Trophoblast cell (in vitro differentiated cells and primary cell): ENCODE measurements around the gene VPS8.

Source experiments
- DNase-seq, 2 donors: peaks; one replicate each; pipeline ENCODE4 v3.0.0-alpha.2; 2016
- H2AFZ ChIP-seq: 2 replicates; pipeline ENCODE4 v1.6.1; 2013; ENCODE audit warnings: low read length, moderate library complexity, mild to moderate bottlenecking; ENCODE audit not compliant: insufficient read depth, poor library complexity
- H2AK5ac ChIP-seq: 2 replicates; pipeline ENCODE4 v1.6.1; 2013; ENCODE audit warnings: mild to moderate bottlenecking, low read length
- H2BK120ac ChIP-seq: 2 replicates; pipeline ENCODE4 v1.6.1; 2013; ENCODE audit warnings: low read length, mild to moderate bottlenecking, moderate library complexity; ENCODE audit not compliant: insufficient read depth, poor library complexity
- H2BK12ac ChIP-seq: 2 replicates; pipeline ENCODE4 v1.6.1; 2013; ENCODE audit warnings: mild to moderate bottlenecking, low read length, moderate library complexity
- H2BK5ac ChIP-seq: 2 replicates; pipeline ENCODE4 v1.6.1; 2013; ENCODE audit warnings: low read length, low read depth, moderate library complexity, mild to moderate bottlenecking; ENCODE audit not compliant: poor library complexity
- H3K14ac ChIP-seq: 2 replicates; pipeline ENCODE4 v1.6.1; 2013; ENCODE audit warnings: mild to moderate bottlenecking, low read length
- H3K18ac ChIP-seq: 2 replicates; pipeline ENCODE4 v1.6.1; 2013; ENCODE audit warnings: mild to moderate bottlenecking, low read length
- H3K23ac ChIP-seq: 2 replicates; pipeline ENCODE4 v1.6.1; 2013; ENCODE audit warnings: low read length
- H3K27ac ChIP-seq: 2 replicates; pipeline ENCODE4 v1.5.1; 2013; ENCODE audit warnings: low read depth, mild to moderate bottlenecking, inconsistent platforms, low read length, moderate library complexity
- H3K27me3 ChIP-seq: 2 replicates; pipeline ENCODE4 v1.6.1; 2013; ENCODE audit warnings: inconsistent platforms, mild to moderate bottlenecking, low read length, moderate library complexity; ENCODE audit not compliant: insufficient read depth
- H3K36me3 ChIP-seq, 2 experiments: 1 replicate in 1 of 2; 2 replicates in 1 of 2; pipeline ENCODE4 v1.6.1; 2013; ENCODE audit warnings: low read length in 2 of 2, mild to moderate bottlenecking in 2 of 2, moderate library complexity in 1 of 2; ENCODE audit not compliant: insufficient read depth in 2 of 2, control insufficient read depth in 1 of 2
- H3K4ac ChIP-seq: 2 replicates; pipeline ENCODE4 v1.6.1; 2013; ENCODE audit warnings: low read depth, mild to moderate bottlenecking, low read length, moderate library complexity
- H3K4me1 ChIP-seq, 2 experiments: 1 replicate in 1 of 2; 2 replicates in 1 of 2; pipeline ENCODE4 v1.6.1; 2013; ENCODE audit warnings: low read length in 2 of 2, mild to moderate bottlenecking in 2 of 2, moderate library complexity in 1 of 2; ENCODE audit not compliant: insufficient read depth in 2 of 2, control insufficient read depth in 1 of 2
- H3K4me2 ChIP-seq: 2 replicates; pipeline ENCODE4 v1.6.1; 2013; ENCODE audit warnings: inconsistent platforms, mild to moderate bottlenecking, low read length, moderate library complexity
- H3K4me3 ChIP-seq: 2 replicates; pipeline ENCODE4 v1.5.1; 2013; ENCODE audit warnings: mild to moderate bottlenecking, low read depth, low read length, inconsistent platforms
- H3K79me1 ChIP-seq: one replicate; pipeline ENCODE4 v1.6.1; 2013; ENCODE audit warnings: low read length
- H3K79me2 ChIP-seq: 2 replicates; pipeline ENCODE4 v1.6.1; 2013; ENCODE audit warnings: low read length, mild to moderate bottlenecking; ENCODE audit not compliant: control insufficient read depth, insufficient read depth, poor library complexity
- H3K9ac ChIP-seq: 2 replicates; pipeline ENCODE4 v1.6.1; 2013; ENCODE audit warnings: mild to moderate bottlenecking, low read length
- H3K9me3 ChIP-seq: 2 replicates; pipeline ENCODE4 v1.6.1; 2013; ENCODE audit warnings: low read depth, mild to moderate bottlenecking, control low read depth, inconsistent platforms, low read length; ENCODE audit not compliant: insufficient read depth
- H4K12ac ChIP-seq: 2 replicates; pipeline ENCODE4 v1.6.1; 2013; ENCODE audit warnings: low read depth, mild to moderate bottlenecking, low read length, moderate library complexity
- H4K8ac ChIP-seq: 2 replicates; pipeline ENCODE4 v1.6.1; 2013; ENCODE audit warnings: low read depth, mild to moderate bottlenecking, low read length, moderate library complexity
- H4K91ac ChIP-seq: one replicate; pipeline ENCODE4 v1.6.1; 2013; ENCODE audit warnings: low read depth, mild to moderate bottlenecking, low read length, moderate library complexity
- WGBS: extraction: QIAGEN DNeasy Blood & Tissue Kit; methylation state at CpG from one replicate; pipeline ENCODE4 v1.1.7; 2013; ENCODE audit warnings: missing lambda C conversion rate; ENCODE audit not compliant: insufficient read length, insufficient coverage; ENCODE audit errors: extremely low coverage; 5-methylcytosine and 5-hydroxymethylcytosine counted together

Gene VPS8

GRCh38 chr3:184848934-184849333 is 37.0 kb downstream of the VPS8 start:
- Histone ChIP-seq H4K12ac (no peak overlapping the region), H2BK12ac (no peak overlapping the region), H3K79me2 (no peaks in the 10 kb centered on the region), H4K91ac (no peak overlapping the region), H3K4ac (no peak overlapping the region), H4K8ac (no peak overlapping the region), H2BK5ac (no peak overlapping the region), H3K36me3 (peaks cover 0 to 3% of the 10 kb centered on the region in 2 experiments), H3K9ac (no peak overlapping the region), H3K14ac (no peak overlapping the region), H3K4me1 (no peaks in the 10 kb centered on the region), H2AFZ (no peak overlapping the region), H3K27me3 (no peaks in the 10 kb centered on the region), H3K27ac (no peak overlapping the region), H2BK120ac (no peak overlapping the region), H3K4me3 (no peak overlapping the region), H3K9me3 (no peaks in the 10 kb centered on the region), H3K18ac (no peak overlapping the region), H2AK5ac (no peak overlapping the region), H3K4me2 (no peak overlapping the region), H3K23ac (no peak overlapping the region), H3K79me1 (no peaks in the 10 kb centered on the region)
- WGBS: no CpG with 5 or more reads among the region's 4 CpGs
- no peak for DNase-seq

DNA sequence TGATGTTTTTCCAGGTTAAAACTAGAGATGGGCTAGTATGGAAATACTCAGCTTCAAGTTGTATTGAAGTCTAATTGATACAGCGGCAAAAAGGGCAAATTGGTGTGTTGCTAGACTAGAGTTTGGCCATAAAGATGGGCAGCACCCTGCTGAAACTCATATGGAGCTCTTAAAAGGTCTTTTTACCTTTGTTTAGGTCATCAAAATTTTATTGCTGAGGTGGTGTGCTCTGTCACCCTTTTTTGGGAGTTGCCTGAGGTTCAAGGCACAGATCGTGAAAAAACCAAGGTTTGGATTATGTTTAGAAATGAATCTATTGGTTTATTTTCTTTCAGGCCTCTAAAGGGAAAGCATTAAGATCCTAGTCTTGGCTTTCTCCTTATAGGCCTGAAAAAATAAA is 38.2 kb downstream of the VPS8 start:
- H3K4me1 ChIP-seq: no peaks in the 10 kb centered on the region
- H3K4me3 ChIP-seq: no peak overlapping the region
- no peaks in the 10 kb centered on the region for H3K79me2 ChIP-seq
- no peak overlapping the region for H3K4me2 ChIP-seq
- H3K18ac ChIP-seq: no peak overlapping the region
- no peak for DNase-seq
- H3K23ac ChIP-seq: no peak overlapping the region
- no peak overlapping the region for H4K12ac ChIP-seq
- WGBS: no CpG with 5 or more reads among the region's 2 CpGs
- H2AK5ac ChIP-seq: no peak overlapping the region
- H3K27me3 ChIP-seq: no peaks in the 10 kb centered on the region
- no peak overlapping the region for H2AFZ ChIP-seq
- H4K8ac ChIP-seq: no peak overlapping the region
- no peak overlapping the region for H4K91ac ChIP-seq
- no peak overlapping the region for H3K14ac ChIP-seq
- H3K79me1 ChIP-seq: no peaks in the 10 kb centered on the region
- no peaks in the 10 kb centered on the region for H3K9me3 ChIP-seq
- H3K9ac ChIP-seq: no peak overlapping the region
- H3K36me3 ChIP-seq: peaks cover 0 to 4% of the 10 kb centered on the region in 2 experiments
- no peak overlapping the region for H2BK12ac ChIP-seq
- no peak overlapping the region for H2BK5ac ChIP-seq
- no peak overlapping the region for H3K27ac ChIP-seq
- H3K4ac ChIP-seq: no peak overlapping the region
- H2BK120ac ChIP-seq: no peak overlapping the region

- Histone ChIP-seq H3K79me1 (no peaks in the 10 kb centered on the region), H3K4me1 (no peaks in the 10 kb centered on the region), H3K4me3 (no peak overlapping the region), H3K23ac (no peak overlapping the region), H3K9me3 (no peaks in the 10 kb centered on the region), H2AK5ac (no peak overlapping the region), H4K8ac (no peak overlapping the region), H3K9ac (no peak overlapping the region), H3K14ac (no peak overlapping the region), H3K4me2 (no peak overlapping the region), H4K91ac (no peak overlapping the region), H2BK120ac (no peak overlapping the region), H2BK5ac (no peak overlapping the region), H4K12ac (no peak overlapping the region), H2AFZ (no peak overlapping the region), H3K79me2 (no peaks in the 10 kb centered on the region), H3K18ac (no peak overlapping the region), H3K36me3 (peaks cover 4 to 9% of the 10 kb centered on the region in 2 experiments), H3K27me3 (no peaks in the 10 kb centered on the region), H2BK12ac (no peak overlapping the region), H3K4ac (no peak overlapping the region), H3K27ac (no peak overlapping the region)
- no peak for DNase-seq
- no CpG with 5 or more reads among the region's 2 CpGs for WGBS
These were observed 45.1 kb downstream of the VPS8 start for GRCh38 chr3:184857099-184857498.

GRCh38 chr3:184864000-184864399 is 52.0 kb downstream of the VPS8 start:
- no peak overlapping the region for H2BK120ac ChIP-seq
- H2BK5ac ChIP-seq: no peak overlapping the region
- H3K27ac ChIP-seq: no peak overlapping the region
- no peak overlapping the region for H4K12ac ChIP-seq
- H3K36me3 ChIP-seq: peaks cover 2 to 3% of the 10 kb centered on the region in 2 experiments
- no peaks in the 10 kb centered on the region for H3K27me3 ChIP-seq
- no peak overlapping the region for H3K9ac ChIP-seq
- H4K91ac ChIP-seq: no peak overlapping the region
- DNase-seq: no peak
- no peak overlapping the region for H3K4me2 ChIP-seq
- H3K4me1 ChIP-seq: no peaks in the 10 kb centered on the region
- H4K8ac ChIP-seq: no peak overlapping the region
- no peaks in the 10 kb centered on the region for H3K79me2 ChIP-seq
- H3K14ac ChIP-seq: no peak overlapping the region
- H2BK12ac ChIP-seq: no peak overlapping the region
- H3K4ac ChIP-seq: no peak overlapping the region
- H3K18ac ChIP-seq: no peak overlapping the region
- no peaks in the 10 kb centered on the region for H3K79me1 ChIP-seq
- no peak overlapping the region for H3K4me3 ChIP-seq
- H2AFZ ChIP-seq: no peak overlapping the region
- H2AK5ac ChIP-seq: no peak overlapping the region
- no peak overlapping the region for H3K23ac ChIP-seq
- no peaks in the 10 kb centered on the region for H3K9me3 ChIP-seq
